ENCODE measurements around the gene BCL2L2.

The BCL2L2 gene

GRCh38 chr14:23284654-23285529, 21.7 kb upstream of the BCL2L2 start:
- no peak for DNase-seq (ENCODE audit: low read depth, low spot score)
- TF ChIP-seq POLR2AphosphoS5 (IDR thresholded peaks at IDR 0.05; ENCODE audit: borderline replicate concordance, low read depth, low read length) (no peak), EZH2 (IDR thresholded peaks at IDR 0.05) (no peak), FOXP2 (optimal IDR thresholded peaks at IDR 0.05; ENCODE audit: control extremely low read depth, extremely low read length, insufficient read depth) (no peak)
- Histone ChIP-seq H3K36me3 (ENCODE audit: insufficient read depth, low read length) (no peaks in the 10 kb centered on the region), H3K9ac (ENCODE audit: insufficient read length) (peak overlapping the region; percentile 91), H3K9me3 (ENCODE audit: low read depth, low read length) (no peaks in the 10 kb centered on the region), H3K27ac (no peak overlapping the region), H3K4me3 (peak overlapping the region; percentile 98)

DNA sequence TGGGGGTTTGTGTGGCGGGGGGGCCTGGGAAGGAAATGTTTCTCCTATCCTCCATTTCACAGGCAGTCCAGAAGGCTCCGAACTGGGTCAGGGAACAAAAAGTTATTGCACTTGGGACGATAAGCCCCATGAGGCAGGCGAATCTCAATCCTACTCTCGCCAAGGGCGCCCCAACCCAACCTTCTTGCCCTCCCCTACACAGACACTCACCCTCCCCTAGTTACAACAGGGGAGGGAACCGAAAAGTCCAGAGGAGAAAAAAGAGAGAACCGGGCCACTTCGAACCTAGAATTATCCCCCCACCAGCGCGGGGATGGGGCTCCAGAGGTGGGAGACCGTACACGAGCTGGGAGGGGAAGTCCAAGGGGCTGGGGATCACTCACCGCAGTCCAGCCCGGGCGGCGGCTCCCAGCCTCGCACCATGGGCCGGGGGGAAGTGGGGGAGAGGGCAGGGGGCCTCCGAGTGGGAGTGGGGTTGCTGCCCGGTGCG, 21.1 kb upstream of the BCL2L2 start:
- no peak for DNase-seq (ENCODE audit: low read depth, low spot score)
- no peak for TF ChIP-seq FOXP2 (optimal IDR thresholded peaks at IDR 0.05; ENCODE audit: control extremely low read depth, extremely low read length, insufficient read depth)
- no peak for TF ChIP-seq EZH2 (IDR thresholded peaks at IDR 0.05)
- no peak for TF ChIP-seq POLR2AphosphoS5 (IDR thresholded peaks at IDR 0.05; ENCODE audit: borderline replicate concordance, low read depth, low read length)
- no peak overlapping the region; the same call in 1 of the 2 replicates for H3K27ac ChIP-seq
- peak overlapping the region; percentile 98 for H3K4me3 ChIP-seq
- no peaks in the 10 kb centered on the region for H3K9me3 ChIP-seq (ENCODE audit: low read depth, low read length)
- peak overlapping the region; percentile 91 for H3K9ac ChIP-seq (ENCODE audit: insufficient read length)
- H3K36me3 ChIP-seq (ENCODE audit: insufficient read depth, low read length), result no peaks in the 10 kb centered on the region

- Histone ChIP-seq H3K4me3 (peak within 1 kb of the TSS; percentile 98), H3K27ac (peak within 1 kb of the TSS; percentile 71), H3K9ac (ENCODE audit: insufficient read length) (peak within 1 kb of the TSS; percentile 91), H3K9me3 (ENCODE audit: low read depth, low read length) (no peaks in the 10 kb centered on the region), H3K36me3 (ENCODE audit: insufficient read depth, low read length) (no peaks in the 10 kb centered on the region)
- TF ChIP-seq FOXP2 (optimal IDR thresholded peaks at IDR 0.05; ENCODE audit: control extremely low read depth, extremely low read length, insufficient read depth), result peak; percentile 4
- no peak for TF ChIP-seq EZH2 (IDR thresholded peaks at IDR 0.05)
- peak; percentile 86 for TF ChIP-seq POLR2AphosphoS5 (IDR thresholded peaks at IDR 0.05; ENCODE audit: borderline replicate concordance, low read depth, low read length)
- DNase-seq (ENCODE audit: low read depth, low spot score), result peak; percentile 82
These were observed 20.4 kb upstream of the BCL2L2 start, which contains the start of gene HOMEZ for GRCh38 chr14:23286020-23286901. HOMEZ (minus strand) TSS chr14:23286132; CDS start chr14:23285952, 180 bp downstream.

DNA sequence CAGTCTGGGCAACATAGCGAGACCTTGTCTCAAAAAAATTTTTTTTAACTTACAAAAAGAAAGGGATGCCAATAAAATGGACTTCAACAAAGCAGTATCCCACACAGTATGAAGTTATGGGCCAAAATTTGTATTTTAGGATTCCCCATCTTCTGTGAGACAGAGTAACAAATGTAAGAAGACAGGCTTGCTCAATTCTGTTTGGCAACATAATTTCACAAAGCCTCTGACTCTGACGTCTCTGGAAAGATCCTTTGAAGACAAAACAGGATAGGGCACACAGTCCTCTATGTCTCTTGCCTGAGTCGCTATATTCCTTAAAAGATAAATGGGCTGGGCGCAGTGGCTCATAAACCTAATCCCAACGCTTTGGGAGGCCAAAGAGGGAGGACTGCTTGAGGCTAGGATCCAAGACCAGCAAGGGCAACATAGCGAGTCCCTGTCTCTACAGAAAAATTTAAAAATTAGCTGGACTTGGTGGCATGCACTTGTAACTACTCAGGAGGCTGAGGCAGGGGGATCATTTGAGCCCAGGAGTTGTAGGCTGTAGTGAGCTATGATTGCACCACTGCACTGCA, 19.6 kb upstream of the BCL2L2 start:
- DNase-seq (ENCODE audit: low read depth, low spot score), result no peak
- H3K4me3 ChIP-seq, result peak overlapping the region; percentile 98
- no peaks in the 10 kb centered on the region for H3K36me3 ChIP-seq (ENCODE audit: insufficient read depth, low read length)
- no peaks in the 10 kb centered on the region for H3K9me3 ChIP-seq (ENCODE audit: low read depth, low read length)
- H3K9ac ChIP-seq (ENCODE audit: insufficient read length), result peak overlapping the region; percentile 84
- H3K27ac ChIP-seq, result peak overlapping the region; percentile 71
- TF ChIP-seq POLR2AphosphoS5 (IDR thresholded peaks at IDR 0.05; ENCODE audit: borderline replicate concordance, low read depth, low read length) (no peak), EZH2 (IDR thresholded peaks at IDR 0.05) (no peak), FOXP2 (optimal IDR thresholded peaks at IDR 0.05; ENCODE audit: control extremely low read depth, extremely low read length, insufficient read depth) (no peak)

DNA sequence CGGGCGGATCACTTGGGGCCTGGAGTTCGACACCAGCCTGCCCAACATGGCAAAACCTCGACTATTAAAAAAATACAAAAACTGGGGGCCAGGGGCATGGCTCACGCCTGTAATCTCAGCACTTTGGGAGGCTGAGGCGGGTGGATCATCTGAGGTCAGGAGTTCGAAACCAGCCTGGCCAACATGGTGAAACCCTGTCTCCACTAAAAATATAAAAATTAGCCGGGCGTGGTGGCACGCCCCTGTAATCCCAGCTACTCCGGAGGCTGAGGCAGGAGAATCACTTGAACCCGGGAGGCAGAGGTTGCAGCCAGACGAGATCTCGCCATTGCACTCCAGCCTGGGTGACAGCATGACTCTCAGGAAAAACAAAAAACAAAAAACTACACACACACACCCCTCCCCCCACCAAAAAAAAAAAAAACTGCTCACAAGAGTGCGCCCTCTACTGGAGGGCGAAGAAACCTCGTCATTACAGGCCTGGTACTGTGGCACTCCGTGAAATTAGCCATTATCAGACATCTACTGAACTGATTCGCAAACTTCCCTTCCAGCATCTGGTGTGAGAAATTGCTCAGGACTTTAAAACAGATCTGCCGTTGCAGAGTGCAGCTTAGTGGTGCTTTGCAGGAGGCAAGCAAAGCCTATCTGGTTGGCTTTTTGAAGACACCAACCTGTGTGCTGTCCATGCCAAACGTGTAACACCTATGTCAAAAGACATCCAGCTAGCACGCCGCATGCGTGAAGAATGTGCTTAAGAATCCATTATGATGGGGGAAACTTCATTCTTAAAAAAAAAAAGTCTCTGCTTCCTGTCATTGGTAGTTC, 11.7 kb upstream of the BCL2L2 start:
- Histone ChIP-seq H3K27ac (peak overlapping the region; percentile 48; the same call in 1 of the 2 replicates), H3K9ac (ENCODE audit: insufficient read length) (no peak overlapping the region), H3K4me3 (no peak overlapping the region), H3K36me3 (ENCODE audit: insufficient read depth, low read length) (no peaks in the 10 kb centered on the region), H3K9me3 (ENCODE audit: low read depth, low read length) (no peaks in the 10 kb centered on the region)
- no peak for TF ChIP-seq EZH2 (IDR thresholded peaks at IDR 0.05)
- peak; percentile 26; the same call in 1 of the 2 replicates for TF ChIP-seq POLR2AphosphoS5 (IDR thresholded peaks at IDR 0.05; ENCODE audit: borderline replicate concordance, low read depth, low read length)
- TF ChIP-seq FOXP2 (optimal IDR thresholded peaks at IDR 0.05; ENCODE audit: control extremely low read depth, extremely low read length, insufficient read depth), result no peak
- DNase-seq (ENCODE audit: low read depth, low spot score), result no peak

DNA sequence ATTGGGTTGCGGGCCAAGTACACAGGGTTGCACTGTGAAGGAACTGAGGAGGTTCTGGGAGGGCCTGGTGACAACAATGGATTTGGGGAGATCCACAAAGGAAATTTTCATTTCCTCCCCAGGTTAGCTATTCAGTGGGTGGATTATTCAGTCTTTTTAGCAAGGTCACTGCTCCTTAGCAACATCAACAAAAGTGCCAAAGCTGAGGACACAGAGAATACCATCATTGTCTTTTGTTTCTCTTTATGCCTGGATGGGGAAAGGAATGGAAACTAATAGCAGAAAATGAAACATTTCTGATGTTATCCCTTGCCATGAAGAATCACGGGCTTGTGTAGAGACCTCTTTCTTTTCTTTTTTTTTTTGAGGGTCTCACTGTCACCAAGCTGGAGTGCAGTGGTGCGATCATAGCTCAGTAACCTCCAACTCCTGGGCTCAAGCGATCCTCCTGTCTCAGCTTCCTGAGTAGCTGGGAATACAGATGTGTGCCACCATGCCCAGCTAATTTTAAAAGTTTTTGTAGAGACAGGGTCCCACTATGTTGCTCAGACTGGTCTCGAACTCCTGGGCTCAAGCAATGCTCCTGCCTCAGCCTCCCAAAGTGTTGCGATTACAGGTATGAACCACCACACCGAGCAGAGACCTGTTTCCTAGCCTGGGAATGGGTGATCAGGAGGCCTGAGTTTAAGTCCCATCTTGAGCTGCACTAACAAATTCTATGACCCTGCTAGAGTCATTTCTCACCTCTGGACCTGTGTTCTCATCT, 10.4 kb upstream of the BCL2L2 start:
- H3K27ac ChIP-seq, result no peak overlapping the region
- no peak overlapping the region for H3K4me3 ChIP-seq
- H3K9me3 ChIP-seq (ENCODE audit: low read depth, low read length), result no peaks in the 10 kb centered on the region
- DNase-seq (ENCODE audit: low read depth, low spot score), result no peak
- H3K9ac ChIP-seq (ENCODE audit: insufficient read length), result no peak overlapping the region
- no peak for TF ChIP-seq EZH2 (IDR thresholded peaks at IDR 0.05)
- TF ChIP-seq FOXP2 (optimal IDR thresholded peaks at IDR 0.05; ENCODE audit: control extremely low read depth, extremely low read length, insufficient read depth), result no peak
- no peak for TF ChIP-seq POLR2AphosphoS5 (IDR thresholded peaks at IDR 0.05; ENCODE audit: borderline replicate concordance, low read depth, low read length)
- no peaks in the 10 kb centered on the region for H3K36me3 ChIP-seq (ENCODE audit: insufficient read depth, low read length)
